ENCODE measurements around the gene PRM1.
A peak's percentile ranks its signal among the peaks of the same experiment; 100 is the strongest.

The PRM1 gene

DNA sequence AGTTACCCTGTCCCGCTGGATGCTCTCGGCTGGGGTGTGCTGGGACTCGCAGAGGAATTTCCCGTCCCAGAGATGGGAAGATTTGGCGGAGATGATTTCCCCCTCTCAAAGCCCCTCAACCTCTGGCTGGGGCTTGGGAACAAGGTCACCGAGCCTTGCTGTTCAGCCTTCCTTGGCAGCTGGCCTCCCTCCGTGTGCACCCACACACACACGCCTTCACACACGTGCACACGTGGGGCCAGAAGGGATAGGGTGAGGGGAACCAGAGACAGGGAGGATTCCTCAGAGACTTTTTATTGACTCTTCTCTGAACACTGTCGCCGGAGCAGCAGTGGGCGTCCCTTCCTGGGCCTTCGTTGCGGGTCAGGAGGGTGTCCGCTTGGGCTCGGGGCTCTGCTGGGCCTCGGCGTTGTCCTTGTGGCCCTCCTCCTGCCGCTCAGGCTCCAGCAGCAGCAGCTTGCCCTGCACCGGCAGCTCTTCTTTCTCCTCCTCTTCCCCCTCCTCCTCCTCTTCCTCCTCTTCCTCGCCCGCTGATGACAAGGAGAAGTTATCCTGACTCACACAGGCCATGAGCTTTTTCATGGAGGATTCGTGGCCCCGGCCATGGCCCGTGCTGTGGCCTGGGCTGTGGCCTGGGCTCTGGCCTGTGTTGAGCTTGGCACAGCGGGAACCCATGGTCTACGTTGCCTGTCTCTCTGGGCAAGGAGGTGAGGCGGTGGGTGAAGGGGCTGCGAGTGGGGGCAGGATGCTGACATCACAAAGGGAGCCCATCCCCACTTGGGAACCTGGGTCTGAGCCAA lies 8.0 kb downstream of the PRM1 start, which contains the start of gene PRM3:
Gene PRM3, minus strand, starts transcription at position 709 of the 800 bp plus-strand sequence. Its CDS starts 34 bp downstream, at position 675.
- no peak within 1 kb of the TSS for H3K4me3 Mint-ChIP-seq
- no peak for DNase-seq (ENCODE audit: low spot score in 2 of 2)
- no peaks in the 10 kb centered on the region for H3K36me3 Mint-ChIP-seq
- H3K9me3 Mint-ChIP-seq, result no peaks in the 10 kb centered on the region
- no peak within 1 kb of the TSS for H3K27ac Mint-ChIP-seq
- ATAC-seq, result no peak
- H3K4me1 Mint-ChIP-seq, result no peaks in the 10 kb centered on the region

DNA sequence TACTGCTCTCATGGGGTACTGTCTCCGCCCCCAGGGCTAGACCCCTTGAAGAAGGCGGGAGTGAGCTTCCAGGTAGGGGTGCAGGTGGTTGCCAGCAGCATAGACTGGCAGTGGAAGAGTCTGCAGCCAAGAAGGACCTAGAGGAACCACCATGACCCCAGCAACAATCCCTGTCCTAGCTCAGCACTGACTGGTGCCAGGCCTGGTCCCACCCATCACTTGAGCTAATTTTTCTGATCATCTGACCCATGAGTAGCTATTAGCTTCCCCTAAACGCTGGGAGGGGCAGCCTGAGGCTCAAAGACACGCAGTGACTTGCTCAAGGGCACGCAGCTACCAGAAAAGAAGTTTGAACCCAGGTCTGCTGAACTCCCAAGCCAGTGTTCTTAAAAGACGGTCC lies 8.6 kb downstream of the PRM1 start:
- Mint-ChIP-seq H3K4me1 (no peaks in the 10 kb centered on the region), H3K9me3 (no peaks in the 10 kb centered on the region), H3K4me3 (no peak overlapping the region), H3K27ac (no peak overlapping the region), H3K36me3 (no peaks in the 10 kb centered on the region)
- DNase-seq (ENCODE audit: low spot score in 2 of 2), result no peak
- no peak for ATAC-seq

DNA sequence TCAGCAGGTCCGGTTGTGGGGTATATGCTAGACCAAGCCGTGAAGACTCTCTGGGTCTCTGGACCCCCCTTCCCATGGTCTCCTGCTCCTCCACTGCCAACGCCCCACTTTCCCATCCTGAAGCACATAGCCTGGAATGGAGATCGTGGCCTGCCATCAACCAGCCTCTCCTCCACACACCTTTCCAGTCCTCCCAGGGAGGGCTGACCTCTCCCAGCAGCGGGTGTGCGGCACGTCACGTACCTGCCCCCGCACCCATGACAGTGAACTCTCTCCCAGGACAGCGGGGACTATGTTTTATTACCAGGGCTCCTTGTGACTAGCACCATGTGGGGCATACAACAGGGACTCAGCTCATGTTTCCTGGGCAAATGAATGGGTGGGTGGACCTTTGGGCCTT lies 9.5 kb downstream of the PRM1 start:
- no peaks in the 10 kb centered on the region for H3K36me3 Mint-ChIP-seq
- H3K27ac Mint-ChIP-seq, result no peak overlapping the region
- no peak overlapping the region for H3K4me3 Mint-ChIP-seq
- H3K9me3 Mint-ChIP-seq, result no peaks in the 10 kb centered on the region
- no peak for DNase-seq (ENCODE audit: low spot score in 2 of 2)
- H3K4me1 Mint-ChIP-seq, result no peaks in the 10 kb centered on the region
- no peak for ATAC-seq

DNA sequence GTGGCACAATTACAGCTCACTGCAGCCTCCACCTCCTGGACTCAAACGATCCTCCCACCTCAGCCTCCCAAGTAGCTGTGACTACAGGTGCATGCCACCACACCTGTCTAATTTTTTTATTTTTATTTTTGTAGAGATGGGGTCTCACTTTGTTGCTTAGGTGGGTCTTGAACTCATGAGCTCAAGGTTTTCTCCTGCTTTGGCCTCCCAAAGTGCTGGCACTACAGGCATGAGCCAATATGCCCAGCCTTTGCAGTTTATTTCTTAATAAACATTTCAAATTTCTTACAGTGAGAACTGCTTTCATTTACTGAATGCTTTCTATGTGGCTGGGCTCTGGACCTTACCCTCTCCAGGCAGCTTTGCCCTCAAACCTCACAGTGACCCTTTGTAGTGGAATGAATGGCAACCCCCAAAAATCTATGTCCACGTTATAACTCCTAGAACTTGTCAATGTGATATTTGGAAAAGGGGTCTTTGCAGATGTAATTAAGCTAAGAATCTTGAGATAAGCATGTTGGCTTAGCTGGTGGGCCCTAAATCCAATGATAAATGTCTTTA lies 10.4 kb downstream of the PRM1 start:
- no peaks in the 10 kb centered on the region for H3K36me3 Mint-ChIP-seq
- H3K4me3 Mint-ChIP-seq, result no peak overlapping the region
- DNase-seq (ENCODE audit: low spot score in 2 of 2) (no peak), ATAC-seq (no peak)
- no peaks in the 10 kb centered on the region for H3K9me3 Mint-ChIP-seq
- H3K27ac Mint-ChIP-seq, result no peak overlapping the region
- no peaks in the 10 kb centered on the region for H3K4me1 Mint-ChIP-seq

DNA sequence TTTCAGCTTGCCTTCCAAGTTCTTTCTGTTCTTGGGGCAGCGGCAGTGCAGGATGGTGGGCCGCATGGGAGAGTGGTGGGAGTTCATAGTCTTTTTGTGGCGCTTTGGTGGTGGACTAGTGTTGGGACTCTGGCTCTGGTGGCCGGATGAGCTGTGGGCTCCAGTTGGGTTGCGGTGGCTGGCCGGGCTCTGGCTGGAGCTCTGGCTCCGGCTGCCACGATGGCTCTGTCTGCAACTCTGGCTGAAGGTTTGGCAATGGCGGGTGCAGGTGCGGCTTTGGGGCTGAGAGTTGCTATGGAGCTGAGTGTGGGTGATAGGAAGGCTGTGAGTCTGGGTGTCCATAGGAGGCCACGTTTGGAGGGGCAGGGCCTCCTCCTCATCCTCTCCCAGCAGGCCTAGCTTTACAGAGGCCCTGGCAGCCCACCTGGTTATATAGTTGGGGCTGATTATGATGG lies 12.2 kb downstream of the PRM1 start, which contains the start of gene TNP2:
Gene TNP2, minus strand, starts transcription at position 405 of the 455 bp plus-strand sequence. Its CDS starts 63 bp downstream, at position 342.
- Mint-ChIP-seq H3K27ac (no peak within 1 kb of the TSS), H3K9me3 (no peaks in the 10 kb centered on the region), H3K4me1 (peaks cover 8% of the 10 kb centered on the region), H3K4me3 (no peak within 1 kb of the TSS), H3K36me3 (no peaks in the 10 kb centered on the region)
- DNase-seq (ENCODE audit: low spot score in 2 of 2) (no peak), ATAC-seq (no peak)

DNA sequence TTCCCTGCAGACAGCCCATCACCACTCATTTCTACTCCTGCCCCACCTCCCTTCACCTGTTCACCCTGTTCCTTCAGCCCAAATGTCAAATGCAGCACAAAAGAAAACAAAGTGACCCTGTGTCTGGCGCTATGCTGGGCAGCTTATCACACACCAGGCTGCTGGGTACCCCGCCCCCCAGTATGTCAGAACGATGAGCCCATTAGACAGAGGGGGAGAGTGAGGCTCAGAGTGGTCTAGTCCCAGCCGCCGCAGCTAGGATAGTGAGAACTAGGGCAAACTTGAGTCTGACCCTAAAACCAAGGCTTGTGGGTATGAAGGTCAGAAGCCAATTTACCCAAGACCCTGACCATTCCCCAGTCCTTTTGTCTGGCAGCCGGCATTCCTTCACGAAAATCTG lies 16.0 kb downstream of the PRM1 start:
- H3K9me3 Mint-ChIP-seq, result no peaks in the 10 kb centered on the region
- peaks cover 4% of the 10 kb centered on the region for H3K36me3 Mint-ChIP-seq
- ATAC-seq, result no peak
- no peak overlapping the region for H3K4me3 Mint-ChIP-seq
- H3K4me1 Mint-ChIP-seq, result peaks cover 23% of the 10 kb centered on the region
- H3K27ac Mint-ChIP-seq, result no peak overlapping the region
- no peak for DNase-seq (ENCODE audit: low spot score in 2 of 2)

DNA sequence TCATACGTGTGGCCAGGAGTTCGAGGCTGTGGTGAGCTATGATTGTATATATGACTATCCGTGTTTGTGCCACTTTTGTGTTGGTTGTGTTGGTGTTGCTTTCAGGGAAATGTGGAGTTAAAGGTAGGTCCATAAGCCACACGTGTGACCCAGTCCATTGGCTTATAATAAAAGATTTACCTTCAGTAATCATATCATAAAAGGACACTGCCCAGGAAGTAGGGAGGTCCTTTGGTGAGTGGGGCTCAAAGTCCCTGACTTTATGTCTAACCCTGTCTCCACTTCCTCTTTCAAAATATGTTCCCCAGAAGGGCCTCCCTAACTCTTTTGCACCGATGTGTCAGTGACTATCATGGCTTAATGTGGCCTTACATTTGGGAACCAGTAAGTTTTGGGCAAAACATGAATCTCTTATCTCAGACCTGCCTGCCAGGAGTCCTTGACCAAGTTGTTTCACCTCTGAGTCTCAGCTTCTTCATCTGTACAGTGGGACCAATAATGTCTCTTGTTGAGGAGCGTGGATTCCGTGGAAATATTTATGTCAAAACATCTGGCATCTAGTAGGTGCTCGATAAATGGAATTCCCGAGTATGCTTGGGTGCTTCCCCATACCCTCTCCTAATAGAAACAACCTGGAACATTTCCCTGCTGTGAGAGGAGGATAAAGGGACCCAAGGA lies 16.8 kb downstream of the PRM1 start:
- Mint-ChIP-seq H3K9me3 (no peaks in the 10 kb centered on the region), H3K4me3 (peak overlapping the region; percentile 30), H3K36me3 (peaks cover 4% of the 10 kb centered on the region), H3K27ac (peak overlapping the region; percentile 53), H3K4me1 (peaks cover 26% of the 10 kb centered on the region)
- ATAC-seq, result peak; percentile 17
- no peak for DNase-seq (ENCODE audit: low spot score in 2 of 2)

DNA sequence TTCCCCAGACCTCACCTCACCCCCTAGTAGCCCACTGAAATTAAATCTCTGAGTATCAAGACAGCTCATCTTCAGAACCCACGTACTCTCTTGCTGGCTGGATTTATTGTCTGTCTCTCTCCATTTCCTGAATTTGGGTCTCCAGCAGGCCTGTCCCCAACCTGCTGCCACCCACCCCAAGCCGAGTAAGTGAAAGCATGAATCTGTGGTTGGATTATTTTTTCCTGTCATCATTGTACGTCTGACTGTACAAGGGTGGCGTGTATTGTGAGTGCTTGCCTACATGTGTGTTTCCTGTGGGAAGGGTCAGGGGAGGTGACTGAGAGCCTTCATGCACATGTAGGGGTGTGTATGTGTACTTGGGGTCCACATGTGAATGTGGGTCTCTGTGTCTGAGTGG lies 17.4 kb downstream of the PRM1 start:
- H3K4me1 Mint-ChIP-seq, result peaks cover 32% of the 10 kb centered on the region
- ATAC-seq, result peak; percentile 92
- H3K36me3 Mint-ChIP-seq, result peaks cover 4% of the 10 kb centered on the region
- H3K4me3 Mint-ChIP-seq, result peak overlapping the region; percentile 30
- peak in 1 of 2 donors; percentile 81 for DNase-seq (ENCODE audit: low spot score in 2 of 2)
- H3K27ac Mint-ChIP-seq, result peak overlapping the region; percentile 53
- no peaks in the 10 kb centered on the region for H3K9me3 Mint-ChIP-seq

DNA sequence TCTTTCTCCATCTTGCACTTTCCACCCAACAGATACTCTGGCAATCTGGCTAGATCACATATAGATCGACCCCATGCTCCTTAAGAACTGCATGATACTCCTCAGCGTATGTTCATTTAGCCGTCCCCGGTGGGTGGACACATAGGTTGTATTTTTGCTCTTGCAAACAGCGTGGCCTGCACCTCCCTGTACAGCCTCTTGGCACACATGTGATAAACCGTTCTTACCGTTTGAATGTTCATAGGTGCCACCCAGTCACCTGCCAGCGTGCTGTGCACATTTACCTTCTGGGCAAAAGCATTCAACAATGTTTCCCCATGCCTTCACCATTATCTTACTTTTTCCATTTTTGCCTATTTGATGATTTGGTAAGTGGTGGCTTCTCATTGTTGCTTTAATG lies 18.2 kb downstream of the PRM1 start:
- ATAC-seq (no peak), DNase-seq (ENCODE audit: low spot score in 2 of 2) (no peak)
- H3K36me3 Mint-ChIP-seq, result peaks cover 4% of the 10 kb centered on the region
- H3K4me3 Mint-ChIP-seq, result no peak overlapping the region
- H3K27ac Mint-ChIP-seq, result no peak overlapping the region
- H3K4me1 Mint-ChIP-seq, result peaks cover 40% of the 10 kb centered on the region
- no peaks in the 10 kb centered on the region for H3K9me3 Mint-ChIP-seq

DNA sequence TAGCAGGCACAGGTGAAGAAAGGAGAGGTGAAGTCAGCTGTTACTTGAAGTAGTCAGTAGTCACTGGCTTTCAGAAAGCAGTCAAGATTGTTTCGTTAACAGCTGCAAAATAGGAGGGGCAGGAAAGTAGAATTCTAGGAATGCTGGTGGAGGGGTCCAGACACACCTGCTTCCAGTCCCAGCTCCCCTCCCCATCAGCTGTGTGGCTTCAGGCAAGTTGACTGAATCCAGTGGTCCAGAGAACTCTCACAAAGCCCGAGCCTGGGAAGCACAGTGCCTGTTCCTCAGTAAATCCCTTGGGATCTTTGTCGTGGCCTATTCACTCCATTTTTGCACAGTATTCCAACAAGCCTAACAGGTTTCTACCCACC lies 20.5 kb downstream of the PRM1 start:
- ATAC-seq, result no peak
- no peak for DNase-seq (ENCODE audit: low spot score in 2 of 2)
- Mint-ChIP-seq H3K27ac (no peak overlapping the region), H3K4me1 (peaks cover 49% of the 10 kb centered on the region), H3K9me3 (no peaks in the 10 kb centered on the region), H3K4me3 (no peak overlapping the region), H3K36me3 (peaks cover 23% of the 10 kb centered on the region)

DNA sequence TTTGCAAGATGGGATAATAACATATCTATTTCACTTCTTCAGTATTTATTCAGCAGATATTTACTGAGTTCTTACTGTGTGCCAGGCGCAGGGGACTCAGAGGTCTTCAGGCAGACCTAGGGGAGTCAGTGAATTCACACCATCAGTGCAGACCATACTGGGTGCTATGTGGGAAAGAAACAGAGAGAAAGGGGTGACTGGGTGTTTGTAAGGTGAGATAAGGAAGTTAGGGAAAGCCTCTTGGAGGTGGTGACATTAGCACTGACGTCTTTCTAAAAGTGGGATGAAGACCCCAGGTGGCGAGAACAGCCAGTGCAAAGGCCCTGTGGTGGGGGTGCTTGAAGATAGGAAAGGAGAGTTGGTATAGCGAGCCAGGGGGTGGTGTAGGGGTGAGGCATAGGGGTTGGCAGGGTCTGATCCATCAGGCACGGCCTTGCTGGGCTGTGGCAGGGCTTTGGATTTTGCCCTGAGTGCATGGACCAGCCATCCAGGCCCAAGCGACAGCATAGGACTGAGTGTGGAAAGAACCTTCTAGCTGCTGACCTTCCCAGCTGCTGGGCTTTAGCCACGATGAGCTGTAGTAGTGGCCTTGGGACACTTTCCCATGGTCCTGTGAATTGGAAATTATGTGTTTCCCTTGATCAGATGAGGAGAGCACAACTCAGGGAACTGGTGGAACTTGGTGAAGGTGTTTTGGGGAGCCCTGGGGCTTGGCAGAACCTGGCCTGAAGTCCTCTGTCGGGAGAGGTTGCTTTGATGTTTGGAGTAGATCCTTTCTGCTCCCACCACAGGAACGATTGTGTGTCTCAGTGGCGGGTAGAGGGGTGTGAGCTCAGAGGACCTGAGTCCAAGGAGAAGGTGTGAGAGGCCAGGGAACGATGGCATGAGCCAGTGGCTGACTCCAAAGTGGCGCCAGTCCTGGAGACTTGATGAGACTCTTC lies 21.2 kb downstream of the PRM1 start:
- Mint-ChIP-seq H3K4me1 (peaks cover 49% of the 10 kb centered on the region), H3K27ac (no peak overlapping the region), H3K36me3 (peaks cover 30% of the 10 kb centered on the region), H3K9me3 (no peaks in the 10 kb centered on the region), H3K4me3 (no peak overlapping the region)
- ATAC-seq, result no peak
- DNase-seq (ENCODE audit: low spot score in 2 of 2), result no peak

DNA sequence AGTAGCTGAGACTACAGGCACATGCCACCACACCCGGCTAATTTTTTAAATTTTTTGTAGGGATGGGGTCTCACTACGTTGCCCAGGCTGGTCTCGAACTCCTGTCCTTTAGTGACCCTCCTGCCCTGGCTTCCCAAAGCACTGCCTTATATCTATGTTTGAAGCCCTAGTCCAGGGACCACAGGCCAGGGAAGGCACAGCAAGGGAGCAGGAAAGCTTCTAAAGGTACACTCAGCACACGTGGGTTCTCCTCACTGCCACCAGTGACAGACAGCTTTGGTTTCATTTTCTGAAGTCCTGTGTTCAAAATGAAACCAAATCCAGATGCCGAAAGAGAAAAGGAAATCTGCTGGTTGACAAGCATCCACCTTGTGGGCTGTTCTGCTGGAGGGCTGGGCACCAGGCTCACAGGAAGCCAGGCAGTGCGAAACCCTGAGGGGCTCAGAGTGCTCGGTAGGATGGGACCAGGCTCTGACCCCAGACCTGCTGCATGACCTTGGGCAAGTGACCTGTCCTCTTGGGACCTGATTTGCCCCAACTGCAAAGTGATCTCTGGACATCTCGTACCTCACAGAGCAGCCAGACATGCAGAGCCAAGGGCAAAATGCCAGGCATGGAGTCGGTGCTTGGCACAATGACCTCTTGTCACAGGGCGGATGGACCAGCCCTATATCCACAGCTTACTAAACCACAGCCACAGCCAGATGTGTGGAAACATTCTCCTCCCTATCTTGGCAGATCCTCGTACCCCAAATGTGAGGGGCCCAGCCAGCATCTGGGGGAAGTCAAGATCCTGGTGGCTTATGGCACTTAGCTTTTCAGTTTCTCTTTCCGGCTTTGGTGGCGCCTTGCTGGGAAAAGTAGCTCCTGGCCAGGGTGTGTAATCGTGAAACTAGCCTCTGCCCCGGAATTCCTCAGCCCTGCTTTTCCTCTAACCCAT lies 22.3 kb downstream of the PRM1 start:
- ATAC-seq, result no peak
- peak overlapping the region; percentile 69 for H3K27ac Mint-ChIP-seq
- H3K36me3 Mint-ChIP-seq, result peaks cover 41% of the 10 kb centered on the region
- peak overlapping the region; percentile 95 for H3K4me3 Mint-ChIP-seq
- DNase-seq (ENCODE audit: low spot score in 2 of 2), result peak in 1 of 2 donors; percentile 68
- no peaks in the 10 kb centered on the region for H3K9me3 Mint-ChIP-seq
- H3K4me1 Mint-ChIP-seq, result peaks cover 41% of the 10 kb centered on the region

DNA sequence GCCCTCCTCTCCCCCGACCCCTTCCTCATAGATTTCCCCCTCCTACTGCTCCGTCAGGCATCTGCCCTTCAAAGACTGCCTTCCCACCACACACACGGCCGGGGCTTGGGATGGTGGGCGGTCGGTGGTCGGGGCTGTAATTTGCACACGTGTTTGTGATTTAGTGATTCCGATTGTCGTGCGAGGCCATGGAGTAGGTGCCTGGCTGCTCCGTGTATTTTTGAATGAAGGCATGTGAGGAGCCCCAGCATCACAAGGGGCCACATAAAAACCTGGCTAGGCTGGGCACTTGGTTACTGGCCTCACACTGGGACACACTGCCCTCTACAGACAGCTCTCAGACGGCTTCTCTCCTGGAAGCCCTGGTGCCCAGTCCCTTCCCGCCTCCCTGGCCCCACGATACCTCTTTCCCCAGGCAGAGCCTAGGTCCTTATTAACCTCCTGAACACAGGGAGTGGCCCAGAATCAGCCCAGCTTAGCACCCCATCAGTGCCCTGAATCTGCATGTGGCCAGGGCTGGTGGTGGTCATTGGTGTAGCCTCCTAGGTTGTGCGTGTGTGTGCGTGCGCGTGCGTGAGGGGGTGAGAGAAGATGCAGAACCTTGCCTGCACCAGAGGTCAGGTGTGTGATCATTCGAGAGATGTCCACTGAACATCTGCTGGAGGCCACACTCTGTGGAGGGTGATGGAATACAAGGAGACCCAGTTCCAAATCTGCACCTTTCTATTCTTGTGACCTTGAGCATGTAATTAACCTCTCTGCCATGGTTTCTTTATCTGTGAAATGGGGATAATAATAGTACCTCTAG lies 23.8 kb downstream of the PRM1 start:
- Mint-ChIP-seq H3K4me1 (peaks cover 42% of the 10 kb centered on the region), H3K36me3 (peaks cover 51% of the 10 kb centered on the region), H3K27ac (peak overlapping the region; percentile 98), H3K4me3 (peak overlapping the region; percentile 95), H3K9me3 (no peaks in the 10 kb centered on the region)
- peak; percentile 29 for ATAC-seq
- peak in 1 of 2 donors; percentile 83 for DNase-seq (ENCODE audit: low spot score in 2 of 2)
